Ureter (tissue), 1 donor: ENCODE results near the gene P3H3. TPM values are rescaled to one million over a fixed set of nuclear protein-coding genes. Genes with fewer than 3 reads are reported as not detected.
"Not testable (repeated sequence)": the region's sequence is repeated elsewhere in the genome, so short reads cannot be mapped to it uniquely, and the experiment has no call there.

Source experiments
- DNase-seq: peaks from one replicate; pipeline ENCODE4 v3.0.0-alpha.2; 2020; ENCODE audit warnings: low spot score
- total RNA-seq: library from RNA; stranded (reverse); gene quantifications from one replicate; pipeline ENCODE4 v1.2.4, GENCODE V29; 2023
- donor health status: DM: yes; HTN: yes; CAD: no.

P3H3 gene
- total RNA-seq, 1 donor from 2014 or later, result 27.9 TPM

DNA sequence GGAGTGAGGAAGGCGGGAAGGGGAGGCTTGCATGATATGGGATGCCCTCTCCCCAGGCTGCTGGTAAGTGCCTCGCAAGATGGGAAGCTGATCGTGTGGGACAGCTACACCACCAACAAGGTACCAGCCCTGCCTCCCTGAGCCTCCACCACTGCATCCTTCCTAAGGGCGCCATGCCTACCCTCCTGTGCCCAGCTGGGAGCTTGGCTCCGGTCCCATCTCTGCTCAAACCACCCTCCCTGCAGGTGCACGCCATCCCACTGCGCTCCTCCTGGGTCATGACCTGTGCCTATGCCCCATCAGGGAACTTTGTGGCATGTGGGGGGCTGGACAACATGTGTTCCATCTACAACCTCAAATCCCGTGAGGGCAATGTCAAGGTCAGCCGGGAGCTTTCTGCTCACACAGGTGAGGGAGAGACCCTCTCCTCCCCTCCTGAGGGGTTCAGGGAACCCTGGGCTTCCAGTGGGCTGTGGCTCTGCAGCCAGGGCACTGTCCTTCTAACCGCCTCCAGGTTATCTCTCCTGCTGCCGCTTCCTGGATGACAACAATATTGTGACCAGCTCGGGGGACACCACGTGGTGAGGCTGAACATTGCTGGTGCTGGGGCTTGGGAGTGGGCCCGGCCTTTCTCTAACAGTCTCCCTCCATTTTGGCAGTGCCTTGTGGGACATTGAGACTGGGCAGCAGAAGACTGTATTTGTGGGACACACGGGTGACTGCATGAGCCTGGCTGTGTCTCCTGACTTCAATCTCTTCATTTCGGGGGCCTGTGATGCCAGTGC is 15.1 kb downstream of the P3H3 start:
- DNase-seq, result no peak

DNA sequence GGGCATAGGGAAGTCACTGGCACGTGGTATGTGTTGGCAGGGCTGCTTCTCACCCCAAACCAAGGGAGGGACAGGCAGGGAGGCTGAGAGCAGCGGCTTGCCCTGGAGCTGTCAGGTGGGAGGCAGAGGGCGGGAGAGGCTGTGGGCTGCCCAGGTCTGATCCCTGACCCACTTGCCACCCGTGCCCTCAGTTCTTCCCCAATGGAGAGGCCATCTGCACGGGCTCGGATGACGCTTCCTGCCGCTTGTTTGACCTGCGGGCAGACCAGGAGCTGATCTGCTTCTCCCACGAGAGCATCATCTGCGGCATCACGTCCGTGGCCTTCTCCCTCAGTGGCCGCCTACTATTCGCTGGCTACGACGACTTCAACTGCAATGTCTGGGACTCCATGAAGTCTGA is 17.2 kb downstream of the P3H3 start:
- DNase-seq, result no peak

DNA sequence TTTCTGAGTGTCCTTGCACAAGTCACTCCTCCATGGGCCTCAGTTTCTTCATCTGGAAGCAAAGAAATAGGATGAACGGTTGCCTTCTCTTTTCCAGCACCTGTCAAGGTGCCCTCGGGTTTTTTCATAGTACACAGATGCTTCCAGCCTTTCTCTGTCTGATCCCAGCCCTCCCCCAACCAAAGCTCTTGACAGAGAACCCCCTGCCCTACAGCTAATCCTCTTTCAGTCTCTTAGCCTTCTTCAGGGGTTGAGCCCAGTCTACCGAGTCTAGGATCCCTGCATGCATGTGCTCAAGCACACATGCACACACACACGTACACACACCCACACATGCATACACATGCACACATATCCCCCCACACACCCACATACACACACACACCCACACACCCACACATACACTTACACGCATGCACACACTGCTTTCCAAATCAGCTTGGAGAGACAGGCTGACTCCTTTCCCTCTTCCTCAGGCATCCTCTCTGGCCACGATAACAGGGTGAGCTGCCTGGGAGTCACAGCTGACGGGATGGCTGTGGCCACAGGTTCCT is 18.2 kb downstream of the P3H3 start:
- DNase-seq, result no peak

DNA sequence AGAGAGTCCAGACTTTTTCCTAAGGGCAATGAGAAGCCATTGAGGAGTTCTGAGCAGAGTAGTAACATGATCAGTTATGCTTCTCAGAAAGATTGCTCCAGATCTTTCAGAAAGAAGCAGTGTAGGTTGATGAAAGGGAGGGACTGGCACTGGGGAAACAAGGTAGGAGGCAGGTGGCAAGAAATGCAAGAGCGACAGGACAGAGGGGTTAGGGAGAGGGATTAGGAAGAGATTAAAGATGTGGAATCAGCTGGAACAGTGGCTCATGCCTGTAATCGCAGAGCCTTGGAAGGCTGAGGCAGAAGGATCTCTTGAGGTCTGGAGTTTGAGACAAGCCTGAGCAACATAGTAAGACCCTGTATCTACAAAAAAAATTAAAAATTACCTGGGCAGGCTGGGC is 19.5 kb downstream of the P3H3 start:
- DNase-seq, result no peak

DNA sequence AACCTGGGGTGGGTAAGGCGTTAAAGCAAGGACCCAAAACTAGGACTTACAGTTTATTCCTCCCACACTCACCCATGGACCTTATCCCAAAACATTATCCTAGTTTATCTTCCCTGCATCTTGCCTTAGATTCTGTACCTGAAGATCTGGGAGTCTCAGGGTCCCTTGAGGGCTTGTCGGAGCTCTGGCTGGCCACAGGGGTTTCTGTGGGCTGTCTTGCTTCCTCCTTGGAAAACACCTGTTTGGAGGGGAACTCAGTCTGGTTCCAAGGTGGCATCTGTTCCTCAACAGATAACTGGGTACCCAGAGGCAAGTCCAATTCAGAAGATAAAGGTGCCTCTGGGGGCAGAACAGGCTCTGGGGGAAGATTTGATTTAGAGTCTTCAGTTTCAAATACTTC is 21.2 kb downstream of the P3H3 start:
- DNase-seq, result no peak

DNA sequence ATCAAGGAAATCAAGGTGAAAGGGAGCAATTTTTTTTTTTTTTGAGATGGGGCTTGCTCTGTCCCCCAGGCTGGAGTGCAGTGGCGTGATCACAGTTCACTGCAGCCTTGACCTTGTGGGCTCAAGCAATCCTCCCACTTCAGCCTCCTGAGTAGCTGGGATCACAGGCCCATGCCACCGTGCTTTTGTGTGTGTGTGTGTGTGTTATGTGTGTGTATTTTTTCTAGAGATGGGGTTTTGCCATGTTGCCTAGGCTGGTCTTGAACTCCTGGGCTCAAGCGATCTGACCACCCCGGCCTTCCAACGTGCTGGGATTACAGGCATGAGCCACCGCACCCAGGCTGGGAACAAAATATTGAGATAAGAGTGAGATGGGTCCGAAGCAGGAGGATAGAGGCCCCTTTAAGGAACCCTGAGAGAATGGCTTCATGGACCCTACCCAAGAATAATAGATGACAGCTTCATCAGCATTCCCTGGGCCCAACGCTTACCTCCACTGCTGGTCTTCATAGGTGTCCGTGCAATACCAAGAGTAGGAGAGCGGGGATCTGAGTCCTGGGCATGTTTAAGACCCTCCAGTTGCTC is 21.9 kb downstream of the P3H3 start:
- no peak for DNase-seq

DNA sequence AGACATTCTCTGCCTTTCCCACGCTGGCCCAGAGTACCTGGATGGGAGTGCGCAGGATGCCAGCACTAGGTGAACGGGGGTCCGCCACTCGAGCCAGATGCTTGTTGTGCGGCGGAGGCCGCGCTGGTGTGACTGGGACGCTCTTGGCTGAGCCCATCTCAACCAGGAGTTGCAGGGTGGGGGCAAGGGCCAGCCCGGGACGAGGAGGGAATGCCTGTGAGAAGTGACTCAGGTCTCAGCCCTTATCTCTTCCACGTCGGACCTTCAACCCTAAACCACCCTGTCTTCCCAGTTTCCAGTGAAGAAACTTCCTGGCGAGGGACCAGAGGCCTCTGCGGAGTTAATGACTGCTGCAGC is 22.6 kb downstream of the P3H3 start:
- DNase-seq, result no peak

DNA sequence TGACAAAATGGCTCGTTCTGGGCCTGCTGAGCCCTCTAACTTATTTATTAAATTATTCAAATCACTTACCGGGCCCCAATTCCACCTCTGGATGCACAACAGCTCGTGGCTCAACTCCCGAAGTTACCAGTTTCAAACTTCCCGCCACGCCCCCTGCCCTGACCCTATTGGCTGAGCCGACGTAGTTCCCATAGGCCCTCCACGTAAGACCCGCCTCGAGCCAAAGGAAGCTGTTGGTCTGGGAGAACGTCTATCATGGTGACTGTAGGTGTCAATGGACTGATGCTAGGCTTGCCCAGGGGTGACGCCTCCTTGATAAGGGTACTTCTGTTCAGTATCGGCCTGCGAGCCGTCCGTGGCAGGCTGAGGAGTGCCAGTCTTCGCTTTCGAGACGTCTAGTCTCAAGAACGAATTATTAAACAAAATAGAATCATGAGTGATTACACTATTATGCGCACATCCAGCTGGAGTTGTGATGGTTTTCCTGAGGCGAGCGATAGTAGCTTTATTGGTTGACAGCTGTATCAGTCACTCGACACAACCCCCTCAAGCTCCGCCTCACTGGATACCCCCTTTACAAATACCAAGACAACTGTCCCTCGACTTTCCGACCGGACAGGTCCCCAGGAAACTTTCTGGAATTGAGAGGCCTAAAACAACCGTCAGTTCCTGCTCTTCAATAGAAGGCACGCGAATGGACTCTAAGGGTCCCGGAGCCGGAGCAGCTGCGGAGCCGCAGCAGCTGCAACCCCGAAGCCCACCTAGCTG is 23.1 kb downstream of the P3H3 start, which contains the start of gene CDCA3:
CDCA3 (minus strand) TSS at position 134 of the 768 bp plus-strand sequence. CDS start 334 bp downstream, outside the sequence.
- DNase-seq, result peak; percentile 97

DNA sequence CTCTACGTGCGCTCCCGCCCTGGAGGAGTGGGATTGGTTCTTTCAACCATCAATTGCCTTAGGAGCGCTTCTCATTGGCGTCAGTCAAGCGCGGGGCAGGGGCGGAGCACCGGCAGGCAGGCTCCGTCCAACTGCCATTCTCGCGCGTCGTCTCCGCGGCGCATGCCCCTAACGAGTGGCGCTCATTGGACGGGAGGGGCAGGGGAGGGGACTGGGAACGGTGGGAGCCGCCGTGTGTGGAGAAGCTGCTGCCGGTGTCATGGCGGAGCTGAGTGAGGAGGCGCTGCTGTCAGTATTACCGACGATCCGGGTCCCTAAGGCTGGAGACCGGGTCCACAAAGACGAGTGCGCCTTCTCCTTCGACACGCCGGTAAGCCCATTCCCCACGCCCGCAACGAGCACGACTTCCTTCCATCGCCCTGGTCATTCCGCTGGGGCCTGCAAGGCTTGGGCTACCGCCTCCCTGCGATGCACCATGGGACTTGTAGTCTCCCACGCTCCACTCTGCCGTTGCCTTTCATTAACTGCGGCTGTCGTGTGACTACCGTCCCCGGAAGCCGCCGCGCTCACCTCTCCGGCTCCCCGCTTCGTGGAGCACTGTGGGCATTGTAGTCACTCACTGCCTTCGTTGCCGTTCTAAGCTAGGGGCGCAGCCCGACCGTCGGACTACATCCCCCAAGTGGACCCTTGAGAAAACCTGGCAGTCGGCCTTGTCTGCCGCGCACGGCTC is 23.9 kb downstream of the P3H3 start, which contains the start of gene USP5:
USP5 (plus strand) TSS at position 230 of the 730 bp plus-strand sequence; CDS start at position 260, 30 bp downstream.
- peak; percentile 99 for DNase-seq

DNA sequence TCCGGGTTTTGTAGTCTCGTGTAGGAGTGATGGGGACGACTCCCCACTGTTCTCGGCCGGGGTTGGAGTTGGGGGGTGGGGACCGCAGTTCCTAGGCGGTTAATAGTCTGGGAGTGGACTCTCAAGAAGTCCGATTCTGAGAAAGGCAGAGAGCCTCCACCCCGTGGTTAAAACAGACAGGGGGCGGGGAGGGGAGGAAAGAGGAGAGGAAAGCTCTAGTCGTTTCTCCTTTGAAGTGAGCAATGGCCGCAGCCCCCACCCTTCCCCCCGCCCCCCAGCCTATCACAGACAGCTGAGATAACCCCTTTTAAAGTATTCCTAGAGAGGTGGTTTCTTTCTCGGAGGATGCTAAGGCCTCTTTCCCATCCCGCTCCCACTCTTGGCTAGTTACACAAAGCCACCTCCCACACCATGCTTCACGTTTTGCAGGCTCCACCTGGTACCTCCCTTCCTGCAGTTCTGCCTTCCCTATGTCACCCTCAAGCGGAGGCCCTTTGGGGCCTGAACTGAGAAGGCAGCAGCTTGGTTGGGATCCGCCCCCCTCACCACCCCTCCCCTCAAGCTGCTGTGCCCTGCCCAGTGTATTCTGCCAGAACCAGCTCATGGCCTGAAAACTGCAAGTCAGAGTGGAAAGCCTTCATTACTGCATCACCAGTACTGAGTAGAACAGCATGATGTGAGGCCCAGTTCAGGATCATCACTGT is 24.6 kb downstream of the P3H3 start:
- DNase-seq, result peak; percentile 66

DNA sequence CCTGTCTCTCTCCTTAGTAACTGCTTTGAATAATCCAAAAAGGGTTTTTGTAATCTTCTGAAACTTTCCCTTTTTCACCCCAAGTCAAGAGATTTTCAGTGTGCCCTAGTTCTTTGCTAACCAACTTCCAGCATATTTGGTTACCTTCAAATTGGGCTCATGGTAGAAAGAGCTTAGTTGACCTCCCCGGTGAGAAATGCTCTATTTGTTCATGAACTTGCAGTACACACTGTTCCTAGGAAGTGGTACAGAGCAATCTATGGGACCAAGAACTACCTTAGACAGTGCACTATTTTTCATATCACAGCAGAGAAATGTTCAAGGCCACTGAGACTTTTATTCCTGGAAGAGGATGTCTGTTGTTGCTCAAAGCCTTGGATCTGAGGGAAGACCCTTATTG is 25.4 kb downstream of the P3H3 start:
- DNase-seq, result no peak

DNA sequence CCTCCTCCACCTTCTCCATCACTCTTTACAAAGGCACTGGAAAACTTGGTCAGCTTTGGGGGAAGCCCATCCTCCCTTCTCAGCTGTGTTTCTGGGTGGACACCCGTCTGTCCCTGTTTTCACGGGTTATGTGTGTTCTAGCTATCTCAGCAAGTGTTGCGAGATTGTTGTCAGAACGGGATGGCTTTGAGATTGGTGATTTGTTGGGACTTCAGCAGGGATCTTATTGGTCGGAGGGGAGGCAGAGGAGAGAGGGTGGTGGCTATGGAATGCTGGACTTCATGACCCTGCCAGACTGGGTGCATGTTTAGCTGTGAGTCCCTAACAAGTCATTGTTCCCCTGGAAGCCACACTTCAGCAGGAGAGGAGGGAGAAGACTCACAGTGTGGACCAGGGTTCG is 25.8 kb downstream of the P3H3 start:
- DNase-seq, result no peak

DNA sequence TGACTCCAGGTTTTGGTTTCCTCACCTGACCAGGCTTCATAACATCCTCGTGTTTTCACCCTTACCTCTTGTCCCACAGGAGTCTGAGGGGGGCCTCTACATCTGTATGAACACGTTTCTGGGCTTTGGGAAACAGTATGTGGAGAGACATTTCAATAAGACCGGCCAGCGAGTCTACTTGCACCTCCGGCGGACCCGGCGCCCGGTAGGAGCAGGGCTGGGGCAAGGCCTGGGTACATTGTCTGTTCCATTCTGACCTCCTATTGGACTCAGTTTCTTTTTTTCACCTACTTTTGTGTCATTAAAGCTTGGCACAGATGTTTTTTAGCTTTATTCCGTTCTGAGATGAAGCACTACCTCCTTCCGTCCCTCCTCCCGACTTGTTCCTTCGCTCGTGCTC is 27.1 kb downstream of the P3H3 start:
- DNase-seq, result no peak

DNA sequence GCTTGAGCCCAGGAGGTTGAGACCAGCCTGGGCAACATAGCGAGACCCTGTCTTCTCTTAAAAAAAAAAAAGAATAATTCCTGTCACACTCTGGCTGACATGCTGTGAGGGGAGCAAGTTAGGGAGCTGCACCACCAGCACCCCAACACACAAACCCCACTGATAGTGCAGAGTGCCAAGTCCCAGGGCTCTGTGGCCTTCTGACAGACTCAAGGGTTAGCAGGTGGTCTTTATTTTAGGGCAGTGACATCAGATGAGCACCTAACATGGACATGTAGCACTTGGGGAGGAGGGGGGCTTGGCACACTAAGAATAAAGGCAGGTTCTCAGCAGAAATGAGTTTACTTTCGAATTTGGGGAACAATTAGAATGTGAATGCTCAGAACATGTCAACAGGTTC is 30.6 kb downstream of the P3H3 start:
- no peak for DNase-seq

DNA sequence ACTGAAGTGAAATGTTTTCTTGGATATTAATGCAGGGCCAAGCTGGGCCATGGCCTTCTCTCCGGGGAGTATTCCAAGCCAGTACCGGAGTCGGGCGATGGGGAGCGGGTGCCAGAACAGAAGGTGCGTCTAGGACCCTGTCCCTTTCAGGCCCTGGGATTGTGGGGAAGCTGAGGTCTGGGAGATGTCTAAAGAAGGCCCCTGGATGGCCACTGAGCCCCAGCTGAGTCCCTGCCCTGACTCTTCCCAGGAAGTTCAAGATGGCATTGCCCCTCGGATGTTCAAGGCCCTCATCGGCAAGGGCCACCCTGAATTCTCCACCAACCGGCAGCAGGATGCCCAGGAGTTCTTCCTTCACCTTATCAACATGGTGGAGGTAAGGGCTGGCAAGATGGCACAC is 31.9 kb downstream of the P3H3 start:
- no peak for DNase-seq

DNA sequence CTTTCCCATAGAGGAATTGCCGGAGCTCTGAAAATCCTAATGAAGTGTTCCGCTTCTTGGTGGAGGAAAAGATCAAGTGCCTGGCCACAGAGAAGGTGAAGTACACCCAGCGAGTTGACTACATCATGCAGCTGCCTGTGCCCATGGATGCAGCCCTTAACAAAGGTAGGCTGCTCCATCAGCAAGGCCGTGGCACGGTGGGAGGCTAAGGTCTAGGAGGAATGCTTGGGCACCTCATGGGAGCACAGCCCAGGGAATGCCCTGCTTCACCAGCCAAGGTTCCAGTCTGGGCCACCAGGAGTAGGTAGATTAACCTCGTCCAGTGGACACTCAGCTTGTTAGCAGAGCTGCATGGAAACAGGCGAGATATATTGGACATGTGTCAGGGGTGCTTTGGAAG is 32.7 kb downstream of the P3H3 start:
- DNase-seq, result no peak

DNA sequence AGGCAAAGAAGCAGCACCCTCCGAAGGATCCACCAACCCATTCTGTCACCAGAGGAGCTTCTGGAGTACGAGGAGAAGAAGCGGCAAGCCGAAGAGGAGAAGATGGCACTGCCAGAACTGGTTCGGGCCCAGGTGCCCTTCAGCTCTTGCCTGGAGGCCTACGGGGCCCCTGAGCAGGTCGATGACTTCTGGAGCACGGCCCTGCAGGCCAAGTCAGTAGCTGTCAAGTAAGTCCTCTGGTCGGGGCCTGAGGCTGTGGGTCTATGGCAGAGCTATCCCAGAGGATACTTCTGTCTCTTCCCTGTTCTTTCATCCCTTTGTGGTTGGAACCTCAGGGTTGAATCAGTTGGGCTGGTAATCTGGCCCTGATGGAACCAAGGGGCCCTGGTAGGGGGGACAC is 33.2 kb downstream of the P3H3 start:
- no peak for DNase-seq

DNA sequence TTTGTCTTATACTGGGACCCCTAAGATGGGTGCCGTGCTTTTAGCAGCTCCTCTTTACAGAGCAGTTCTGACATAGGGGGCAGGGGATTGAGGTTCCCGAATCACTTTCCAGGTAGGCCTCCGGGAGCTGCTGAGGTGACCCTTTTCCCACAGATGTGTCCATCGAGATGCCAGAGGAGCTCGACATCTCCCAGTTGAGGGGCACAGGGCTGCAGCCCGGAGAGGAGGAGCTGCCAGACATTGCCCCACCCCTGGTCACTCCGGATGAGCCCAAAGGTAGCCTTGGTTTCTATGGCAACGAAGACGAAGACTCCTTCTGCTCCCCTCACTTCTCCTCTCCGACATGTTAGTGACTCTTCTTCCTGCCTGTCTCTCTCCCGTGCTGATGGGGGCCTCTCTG is 34.8 kb downstream of the P3H3 start:
- DNase-seq, result no peak

DNA sequence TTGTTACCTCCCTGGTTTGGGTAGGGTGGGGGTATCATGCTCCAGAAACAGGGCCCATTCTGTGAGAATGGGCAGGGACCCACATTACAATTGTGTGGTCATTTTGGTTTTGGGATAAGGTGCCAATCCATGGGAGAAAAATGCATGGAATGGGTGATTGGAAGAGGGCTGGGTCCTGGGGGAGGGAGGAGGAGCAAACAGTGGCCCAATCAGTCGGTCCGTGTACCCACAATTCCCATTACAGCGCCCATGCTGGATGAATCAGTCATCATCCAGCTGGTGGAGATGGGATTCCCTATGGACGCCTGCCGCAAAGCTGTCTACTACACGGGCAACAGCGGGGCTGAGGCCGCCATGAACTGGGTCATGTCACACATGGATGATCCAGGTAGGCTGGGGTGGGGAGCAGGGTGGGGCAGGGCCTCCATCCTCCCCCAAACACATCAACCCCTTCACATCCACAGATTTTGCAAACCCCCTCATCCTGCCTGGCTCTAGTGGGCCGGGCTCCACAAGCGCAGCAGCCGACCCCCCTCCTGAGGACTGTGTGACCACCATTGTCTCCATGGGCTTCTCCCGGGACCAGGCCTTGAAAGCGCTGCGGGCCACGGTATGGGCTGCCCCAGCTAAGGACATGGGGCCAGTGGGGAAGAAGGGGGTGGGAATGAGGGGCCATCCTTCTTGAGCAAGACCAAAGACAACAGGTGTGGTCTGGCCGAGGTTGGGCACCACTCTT is 35.5 kb downstream of the P3H3 start:
- DNase-seq, result no peak

DNA sequence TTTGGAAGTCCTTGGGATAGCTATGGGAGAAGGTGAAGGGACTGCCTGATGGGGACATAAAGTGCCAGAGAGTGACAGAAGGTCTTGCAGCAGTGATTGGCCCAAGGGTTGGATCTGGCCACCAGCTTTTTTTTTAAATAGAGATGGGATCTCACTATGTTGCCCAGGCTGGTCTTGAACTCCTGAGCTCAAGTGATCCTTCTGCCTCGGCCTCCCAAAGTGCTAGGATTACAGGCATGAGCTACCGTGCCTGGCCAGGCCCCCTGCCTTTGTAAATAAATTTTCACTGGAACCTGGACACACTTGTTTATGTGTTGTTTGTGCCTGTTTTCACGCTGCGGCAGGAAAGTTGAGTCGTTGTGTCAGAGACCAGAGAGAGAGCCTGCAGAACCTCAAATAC is 37.1 kb downstream of the P3H3 start:
- not testable (repeated sequence) for DNase-seq
